Colonic mucosa (tissue), 4 donors: ENCODE results near the gene CD5L. TPM values are rescaled to one million over a fixed set of nuclear protein-coding genes. Genes with fewer than 3 reads are reported as not detected.

Experiments used
- DNase-seq: peaks from one replicate; pipeline ENCODE4 v3.0.0-alpha.2; 2020
- H3K27ac ChIP-seq: fragments of 200-600 bp; one replicate; pipeline ENCODE4 v1.8.0; 2021
- H3K27me3 ChIP-seq: fragments of 200-600 bp; one replicate; pipeline ENCODE4 v1.8.0; 2021
- H3K36me3 ChIP-seq: fragments of 200-600 bp; one replicate; pipeline ENCODE4 v1.8.0; 2021
- H3K4me1 ChIP-seq: fragments of 200-600 bp; one replicate; pipeline ENCODE4 v1.8.0; 2021; ENCODE audit warnings: mild to moderate bottlenecking
- H3K4me3 ChIP-seq: fragments of 200-600 bp; one replicate; pipeline ENCODE4 v1.8.0; 2021
- H3K9ac ChIP-seq, 2 donors: one replicate each; pipeline ENCODE4 v1.7.0; 2013; ENCODE audit warnings: control low read depth in 2 of 2, low read depth in 2 of 2, low read length in 2 of 2
- H3K9me3 ChIP-seq: fragments of 200-600 bp; one replicate; pipeline ENCODE4 v1.8.0; 2021
- CTCF ChIP-seq: fragments of 200-600 bp; IDR thresholded peaks from one replicate; pipeline ENCODE4 v1.8.0; 2022; ENCODE audit warnings: antibody characterized with exemption, mild to moderate bottlenecking
- intact Hi-C: fragments of 100-400 bp; cut with DNase I; formaldehyde crosslinking; loops from one replicate; pipeline ENCODE4 v1.14.1; 2022
- total RNA-seq, 2 donors: library from RNA; stranded (reverse); fragmentation: NEBNext Ultra II Directional in 1 of 2; extraction: Animal tissue kit (Norgen Biotek cat#: 25700) in 1 of 2; gene quantifications; one replicate each; pipeline ENCODE4 v1.2.1, GENCODE V29; 2021
- donor health status: healthy.
- donor health status: DM: no; HTN: no; CAD: no.
- donor health status: DM: no; HTN: no; CAD: no.

CD5L gene
- total RNA-seq, 2 donors from 2014 or later: not detected

- Histone ChIP-seq H3K36me3 (no peaks in the 10 kb centered on the region), H3K4me1 (no peaks in the 10 kb centered on the region), H3K27me3 (no peaks in the 10 kb centered on the region), H3K4me3 (no peak within 1 kb of the TSS), H3K27ac (no peak within 1 kb of the TSS), H3K9me3 (no peaks in the 10 kb centered on the region), H3K9ac (no peak within 1 kb of the TSS)
- intact Hi-C loops: no loop called here
- TF ChIP-seq CTCF: no peak
- no peak for DNase-seq
These were observed 21.7 kb downstream of the CD5L start, which contains the start of gene FCRL1 for GRCh38 chr1:157819896-157820295. Gene FCRL1 (minus strand): TSS chr1:157820120. CDS start chr1:157820037, 83 bp downstream.

- H3K27ac ChIP-seq: no peak overlapping the region
- no peak overlapping the region for H3K4me3 ChIP-seq
- DNase-seq: no peak
- H3K9ac ChIP-seq: no peak overlapping the region
- no peak for TF ChIP-seq CTCF
- H3K9me3 ChIP-seq: no peaks in the 10 kb centered on the region
- no peaks in the 10 kb centered on the region for H3K27me3 ChIP-seq
- intact Hi-C loops: no loop called here
- H3K36me3 ChIP-seq: no peaks in the 10 kb centered on the region
- no peaks in the 10 kb centered on the region for H3K4me1 ChIP-seq
These were observed 22.4 kb downstream of the CD5L start for GRCh38 chr1:157819215-157819614.

GRCh38 chr1:157813269-157813668 is 28.3 kb downstream of the CD5L start:
- Histone ChIP-seq H3K9me3 (no peaks in the 10 kb centered on the region), H3K27me3 (no peaks in the 10 kb centered on the region), H3K36me3 (no peaks in the 10 kb centered on the region), H3K4me1 (no peaks in the 10 kb centered on the region), H3K27ac (no peak overlapping the region), H3K9ac (no peak overlapping the region), H3K4me3 (no peak overlapping the region)
- intact Hi-C loops: no loop called here
- DNase-seq: no peak
- TF ChIP-seq CTCF: no peak

- no peak overlapping the region for H3K27ac ChIP-seq
- no peak overlapping the region for H3K9ac ChIP-seq
- no peaks in the 10 kb centered on the region for H3K4me1 ChIP-seq
- no peaks in the 10 kb centered on the region for H3K27me3 ChIP-seq
- TF ChIP-seq CTCF: no peak
- H3K36me3 ChIP-seq: no peaks in the 10 kb centered on the region
- DNase-seq: no peak
- no peaks in the 10 kb centered on the region for H3K9me3 ChIP-seq
- intact Hi-C loops: no loop called here
- no peak overlapping the region for H3K4me3 ChIP-seq
These were observed 35.0 kb downstream of the CD5L start for GRCh38 chr1:157806431-157807149.

- TF ChIP-seq CTCF: no peak
- H3K9me3 ChIP-seq: no peaks in the 10 kb centered on the region
- no peak overlapping the region for H3K4me3 ChIP-seq
- no peaks in the 10 kb centered on the region for H3K27me3 ChIP-seq
- DNase-seq: no peak
- H3K4me1 ChIP-seq: no peaks in the 10 kb centered on the region
- H3K36me3 ChIP-seq: no peaks in the 10 kb centered on the region
- no peak overlapping the region for H3K9ac ChIP-seq
- H3K27ac ChIP-seq: no peak overlapping the region
- intact Hi-C loops: no loop called here
These were observed 37.8 kb downstream of the CD5L start for GRCh38 chr1:157803851-157804250.
